GM18520 (cell line): ENCODE measurements around the gene BPIFB3.
"Not testable (repeated sequence)": the region's sequence is repeated elsewhere in the genome, so short reads cannot be mapped to it uniquely, and the experiment has no call there.

Experiments
- ATAC-seq: cut with Tn5 transposase; IDR thresholded peaks from one replicate; pipeline ENCODE4 v1.9.1; 2021; ENCODE audit not compliant: unreplicated experiment

BPIFB3 gene

DNA sequence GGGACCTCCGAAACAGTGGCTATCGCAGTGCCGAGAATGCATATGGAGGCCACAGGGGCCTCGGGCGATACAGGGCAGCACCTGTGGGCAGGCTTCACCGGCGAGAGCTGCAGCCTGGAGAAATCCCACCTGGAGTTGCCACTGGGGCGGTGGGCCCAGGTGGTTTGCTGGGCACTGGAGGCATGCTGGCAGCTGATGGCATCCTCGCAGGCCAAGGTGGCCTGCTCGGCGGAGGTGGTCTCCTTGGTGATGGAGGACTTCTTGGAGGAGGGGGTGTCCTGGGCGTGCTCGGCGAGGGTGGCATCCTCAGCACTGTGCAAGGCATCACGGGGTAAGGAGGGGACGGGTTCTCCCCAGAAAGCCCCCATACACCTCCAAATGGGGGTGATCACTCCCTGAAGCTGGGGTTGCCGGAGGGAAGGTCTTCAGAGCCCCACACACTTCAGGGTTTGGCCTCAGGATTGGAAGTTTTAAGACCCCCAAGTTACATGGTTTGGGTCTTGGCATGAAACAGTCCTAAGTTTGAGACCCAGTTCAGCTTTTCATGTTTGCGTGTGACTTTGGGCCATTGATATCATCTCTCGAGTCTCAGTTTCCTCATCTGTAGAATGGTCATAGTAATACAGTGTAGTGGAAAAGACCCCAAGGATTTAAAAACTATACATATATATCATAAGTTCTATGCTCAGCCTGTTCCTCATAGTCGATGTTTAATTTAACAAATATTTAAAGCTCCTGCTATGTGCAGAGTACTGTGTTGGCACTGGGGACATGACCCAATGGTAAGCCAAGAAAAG, 30.0 kb downstream of the BPIFB3 start:
- no peak for ATAC-seq

DNA sequence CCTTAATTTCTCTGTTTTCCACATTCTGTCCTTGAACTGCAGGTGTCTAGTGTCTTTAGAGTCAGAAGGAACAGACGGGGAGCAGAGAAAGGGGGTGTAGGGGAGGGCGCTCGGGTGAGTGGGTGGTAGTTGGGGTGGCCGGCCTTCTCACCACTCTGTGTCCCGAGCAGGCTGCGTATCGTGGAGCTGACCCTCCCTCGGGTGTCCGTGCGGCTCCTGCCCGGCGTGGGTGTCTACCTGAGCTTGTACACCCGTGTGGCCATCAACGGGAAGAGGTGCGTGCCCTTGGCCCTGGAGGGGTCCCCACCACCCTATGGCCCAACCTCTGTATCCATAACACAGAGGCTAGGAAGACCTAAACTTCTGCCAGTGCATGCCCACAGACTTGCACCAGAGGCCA, 31.0 kb downstream of the BPIFB3 start:
- ATAC-seq, result no peak

DNA sequence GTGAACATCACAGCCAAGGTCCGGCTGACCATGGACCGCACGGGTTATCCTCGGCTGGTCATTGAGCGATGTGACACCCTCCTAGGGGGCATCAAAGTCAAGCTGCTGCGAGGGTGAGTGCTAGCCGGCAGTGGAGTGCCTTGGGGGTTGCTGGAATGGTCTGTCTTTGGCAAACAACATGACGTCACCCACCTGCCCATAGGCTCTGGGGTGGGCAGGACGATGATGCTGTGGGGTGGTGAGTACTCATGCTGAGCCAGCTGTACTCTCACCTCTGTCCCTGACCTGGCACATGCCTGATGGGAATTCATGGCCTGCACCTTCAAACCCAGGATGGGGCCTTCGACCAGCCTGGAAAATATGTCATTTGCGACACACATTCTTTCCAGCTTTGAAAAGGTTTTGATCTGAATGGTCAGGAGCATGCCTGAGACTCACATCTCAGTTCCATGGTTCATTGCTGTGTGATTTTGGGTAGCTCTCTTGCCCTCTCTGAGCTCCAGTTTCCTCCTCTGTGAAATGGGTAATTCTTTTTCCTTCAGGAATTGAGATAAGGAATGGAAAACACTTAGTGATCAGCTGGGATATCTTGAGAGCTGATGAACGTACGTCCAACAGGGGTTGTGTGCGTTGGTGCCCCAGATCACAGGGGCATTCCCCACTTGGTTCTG, 32.5 kb downstream of the BPIFB3 start:
- no peak for ATAC-seq

DNA sequence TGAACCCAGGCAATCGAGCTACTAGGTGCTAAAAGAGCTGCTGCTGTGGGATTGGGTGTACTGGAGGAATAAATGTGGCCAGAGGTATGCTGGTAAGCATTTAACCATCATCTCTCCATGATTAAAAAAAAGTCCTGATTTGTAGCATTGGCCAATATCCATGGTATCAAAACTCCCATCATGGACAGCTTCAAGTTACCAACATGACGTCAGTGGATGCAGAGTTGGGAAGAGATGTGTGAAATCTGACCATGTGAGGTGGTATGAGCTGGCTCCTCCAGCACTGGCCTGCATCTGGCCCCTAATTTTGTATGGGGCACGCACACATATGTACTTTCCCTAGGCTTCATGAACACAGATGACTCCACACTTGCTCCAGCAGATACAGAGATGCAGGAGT, 37.4 kb downstream of the BPIFB3 start:
- ATAC-seq, result no peak

DNA sequence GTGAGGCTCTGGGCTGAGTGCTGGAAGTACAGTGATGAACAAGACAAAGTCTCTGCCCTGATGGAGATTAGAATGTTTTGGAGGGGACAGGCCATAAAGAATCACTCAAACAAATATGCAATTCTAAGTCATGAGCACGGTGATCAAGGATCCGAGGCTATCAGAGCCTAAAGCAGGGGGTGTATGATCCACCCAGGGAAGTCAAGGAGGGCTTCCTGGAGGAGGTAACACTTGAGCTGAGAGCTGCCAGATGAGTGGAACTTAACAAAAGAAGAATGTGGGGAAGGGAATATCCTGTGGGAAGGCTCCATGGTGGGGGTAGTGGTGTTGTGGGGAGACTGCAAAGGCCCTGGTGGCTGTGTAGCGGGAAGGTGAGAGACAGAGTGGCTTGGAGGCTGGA, 38.0 kb downstream of the BPIFB3 start:
- ATAC-seq, result no peak

DNA sequence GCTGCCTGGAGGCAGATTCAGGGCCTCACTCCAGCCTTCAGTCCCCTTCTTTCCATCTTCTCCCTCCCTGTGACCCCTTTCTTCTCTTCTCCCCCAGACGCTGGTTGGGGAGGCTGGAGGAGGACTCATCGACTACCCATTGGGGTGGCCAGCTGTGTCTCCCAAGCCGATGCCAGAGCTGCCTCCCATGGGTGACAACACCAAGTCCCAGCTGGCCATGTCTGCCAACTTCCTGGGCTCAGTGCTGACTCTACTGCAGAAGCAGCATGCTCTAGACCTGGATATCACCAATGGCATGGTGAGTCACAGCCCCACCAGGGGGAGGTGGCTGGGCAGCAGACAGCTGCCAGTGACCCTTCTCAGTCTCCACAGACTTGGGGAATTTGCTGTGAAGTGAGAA, 38.7 kb downstream of the BPIFB3 start:
- no peak for ATAC-seq

DNA sequence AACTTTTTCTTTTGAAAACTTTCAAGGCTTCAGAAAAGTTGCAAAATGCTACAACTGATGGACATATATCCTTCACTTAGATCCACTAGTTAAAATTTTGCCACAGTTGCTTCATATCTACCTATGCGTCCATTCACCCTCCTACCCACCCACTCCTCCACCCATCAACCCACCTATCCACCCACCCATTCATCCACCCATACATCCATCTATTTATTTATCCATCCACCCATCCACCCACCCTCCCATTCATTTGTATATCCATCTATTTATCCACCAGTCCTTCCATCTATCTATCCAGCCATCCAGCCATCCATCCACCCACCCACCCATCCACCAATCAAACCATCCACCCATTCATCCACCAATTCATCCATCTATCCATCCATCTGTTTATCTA, 39.4 kb downstream of the BPIFB3 start:
- no peak for ATAC-seq

DNA sequence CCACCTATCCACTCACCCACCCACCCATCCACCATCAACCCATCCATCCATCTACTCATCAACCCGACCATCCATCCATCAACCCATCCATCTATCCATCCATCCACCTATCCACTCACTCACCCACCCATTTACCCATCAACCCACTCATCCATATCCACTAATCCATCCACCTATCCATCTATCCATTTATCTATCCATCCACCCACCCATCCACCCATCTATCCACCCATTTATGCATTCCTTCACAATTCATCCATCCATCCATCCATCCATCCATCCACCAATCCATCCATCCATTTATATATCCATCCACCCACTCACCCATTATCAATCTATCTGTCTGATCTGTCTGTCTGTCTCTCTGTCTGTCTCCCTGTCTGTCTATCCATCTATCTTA, 39.9 kb downstream of the BPIFB3 start:
- no peak for ATAC-seq

DNA sequence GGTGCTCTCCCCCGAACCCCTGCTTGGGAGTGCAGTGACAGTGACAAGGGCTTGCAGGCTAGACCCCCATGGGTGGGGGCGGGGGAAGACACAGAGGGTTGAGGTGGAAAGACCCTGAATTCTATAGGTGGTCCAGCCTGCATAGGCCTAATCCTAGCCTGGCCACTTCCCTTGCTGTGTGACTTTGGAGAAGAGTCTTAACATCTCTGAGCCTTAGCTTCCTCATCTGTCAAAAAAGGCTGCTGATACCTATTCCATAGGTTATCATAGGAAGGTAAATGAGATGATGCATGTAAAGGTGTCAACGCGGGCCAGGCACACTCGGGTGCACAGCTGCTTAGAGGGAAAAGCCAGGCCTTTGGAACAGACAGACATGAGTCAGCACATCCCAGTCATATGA, 41.5 kb downstream of the BPIFB3 start:
- ATAC-seq, result no peak

DNA sequence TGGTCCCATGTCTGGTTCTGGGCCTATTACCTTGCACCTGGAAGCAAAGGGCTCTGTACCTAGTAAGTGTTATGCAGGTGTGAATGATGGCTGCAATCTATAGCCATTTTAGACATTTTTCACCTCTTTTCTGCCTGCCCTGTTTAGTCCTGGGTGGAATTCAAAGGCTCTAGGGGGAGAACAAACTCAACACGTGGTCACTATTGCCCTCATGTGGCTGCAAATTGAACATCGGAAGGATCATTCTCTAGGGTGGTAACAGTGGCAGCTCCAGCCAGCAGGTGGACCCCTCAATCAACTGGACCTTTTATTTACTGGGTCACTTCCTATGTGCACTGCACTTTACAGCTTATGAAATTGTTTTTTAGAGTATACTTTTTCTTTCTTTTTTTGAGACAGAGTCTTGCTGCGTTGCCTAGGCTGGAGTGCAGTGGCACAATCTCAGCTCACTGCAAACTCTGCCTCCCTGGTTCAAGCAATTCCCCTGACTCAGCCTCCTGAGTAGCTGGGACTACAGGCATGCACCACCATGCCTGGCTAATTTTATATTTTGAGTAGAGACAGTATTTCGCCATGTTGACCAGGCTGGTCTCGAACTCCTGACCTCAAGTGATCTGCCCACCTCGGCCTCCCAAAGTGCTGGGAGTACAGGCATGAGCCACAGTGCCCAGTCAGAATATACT, 42.3 kb downstream of the BPIFB3 start:
- not testable (repeated sequence) for ATAC-seq

DNA sequence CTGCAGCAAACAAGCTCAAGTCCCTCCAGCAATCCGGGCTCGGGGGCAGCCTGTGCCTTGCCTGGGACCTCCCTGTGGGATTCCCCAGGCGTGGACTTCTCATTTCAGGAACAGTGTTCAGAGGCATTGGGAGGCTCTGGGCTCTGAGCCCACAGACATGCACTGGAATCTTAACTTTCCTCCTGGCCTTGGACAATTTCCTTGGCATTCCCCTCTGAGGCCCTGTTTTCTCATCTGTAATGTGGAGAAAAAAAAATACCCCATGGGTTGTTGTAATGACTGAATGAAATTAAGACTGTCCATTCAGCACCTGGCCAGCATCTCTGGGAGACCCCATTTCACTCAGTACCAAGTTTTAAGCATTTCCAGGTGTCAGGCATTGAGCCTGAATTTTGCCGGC, 43.3 kb downstream of the BPIFB3 start:
- ATAC-seq, result no peak

DNA sequence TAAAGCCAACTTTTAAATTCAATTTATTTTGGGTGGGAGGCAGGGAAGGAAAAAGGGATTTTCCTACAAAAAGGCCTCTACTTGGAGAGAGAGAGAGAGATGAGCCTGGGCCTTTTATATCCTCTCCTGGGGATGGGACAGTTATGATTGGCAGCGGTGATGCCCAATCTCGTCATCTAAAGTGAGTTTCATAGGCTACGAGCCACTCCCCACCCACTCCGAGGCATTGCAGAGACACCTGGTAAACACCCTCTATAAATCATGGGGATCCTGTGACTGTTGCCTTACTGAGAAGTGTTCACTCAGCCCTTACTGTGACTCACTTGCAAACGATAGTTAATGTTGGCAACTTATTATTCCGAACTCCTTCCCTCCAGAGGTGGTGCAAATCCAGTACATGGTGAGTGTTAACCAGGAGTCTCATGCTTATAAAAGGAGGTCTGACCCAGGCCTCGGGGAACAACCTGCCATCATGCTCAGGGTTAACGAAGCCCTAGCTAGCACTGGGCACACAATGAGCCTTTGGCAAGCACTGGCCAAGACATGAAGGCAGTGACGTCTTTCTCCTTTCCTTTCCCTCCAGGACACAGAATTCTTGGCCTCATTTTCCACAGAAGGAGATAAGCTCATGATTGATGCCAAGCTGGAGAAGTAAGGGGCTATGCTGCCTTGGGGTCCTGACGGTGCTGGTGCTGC, 46.3 kb downstream of the BPIFB3 start:
- no peak for ATAC-seq

DNA sequence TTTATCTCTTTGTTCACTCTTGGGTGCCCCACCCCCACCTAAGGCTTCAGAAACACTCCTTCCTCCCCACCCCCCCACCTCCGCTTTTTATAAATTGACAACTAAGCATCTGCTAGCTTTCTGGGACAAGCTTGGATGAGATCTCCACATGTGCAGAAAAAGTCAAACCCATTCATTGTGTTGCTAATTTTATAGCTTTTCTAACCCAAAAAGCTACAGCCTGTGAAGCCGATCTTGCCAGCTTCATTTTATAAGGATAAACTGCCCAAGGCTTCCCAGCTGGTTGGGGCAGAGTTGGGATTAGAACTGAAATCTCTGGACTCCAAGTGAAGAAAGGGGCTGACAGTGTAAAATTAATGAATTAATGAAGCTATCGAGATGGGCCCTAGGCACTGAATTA, 49.9 kb downstream of the BPIFB3 start:
- no peak for ATAC-seq

DNA sequence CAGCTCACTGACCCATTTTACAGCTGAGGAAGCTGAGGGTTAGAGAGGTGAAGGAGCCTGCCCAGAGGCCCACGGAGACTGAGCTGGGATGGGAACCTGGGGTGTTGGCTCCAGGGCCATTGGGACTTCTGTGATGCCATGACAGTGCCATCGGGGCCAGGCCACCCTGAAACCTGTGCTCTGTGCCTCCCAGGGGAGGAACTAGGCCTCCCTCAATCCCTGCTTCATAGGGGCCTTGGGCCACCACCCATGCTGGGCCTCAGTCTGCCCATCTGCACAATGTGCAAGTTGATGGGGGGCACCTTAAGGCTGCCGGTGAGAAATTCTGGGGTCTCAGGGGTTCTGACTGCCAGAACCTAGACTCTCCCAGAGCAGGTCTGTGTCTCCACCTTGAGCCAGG, 50.6 kb downstream of the BPIFB3 start:
- no peak for ATAC-seq

DNA sequence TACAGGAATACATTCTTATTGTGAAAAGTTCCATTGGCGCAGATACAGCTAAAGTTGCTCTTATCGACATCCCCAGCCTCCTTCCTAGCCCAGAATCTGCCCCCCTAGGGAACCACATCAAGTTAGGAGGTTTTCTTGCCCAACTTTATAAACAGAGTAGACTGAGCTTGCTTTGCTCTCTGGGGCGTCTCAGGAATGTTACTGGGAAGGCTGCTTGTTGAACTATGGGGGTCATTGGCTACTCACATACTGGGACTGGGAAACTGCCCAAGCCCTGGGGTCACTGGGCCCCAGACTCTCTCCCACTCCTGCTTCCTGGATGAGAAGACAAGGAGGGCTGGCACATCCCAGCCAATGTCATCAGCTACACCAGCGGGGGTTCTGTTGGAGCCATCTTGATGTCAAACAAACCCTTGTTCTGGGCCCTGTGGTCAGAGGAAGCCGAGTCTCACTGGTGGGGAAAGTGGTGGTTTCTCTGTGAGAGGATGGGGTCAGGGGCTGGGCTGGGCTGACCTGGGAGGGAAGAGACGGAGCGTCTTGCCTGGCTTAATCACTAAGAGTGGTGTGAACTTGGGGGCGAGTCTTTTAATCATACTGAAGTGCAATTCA, 51.7 kb downstream of the BPIFB3 start:
- no peak for ATAC-seq

DNA sequence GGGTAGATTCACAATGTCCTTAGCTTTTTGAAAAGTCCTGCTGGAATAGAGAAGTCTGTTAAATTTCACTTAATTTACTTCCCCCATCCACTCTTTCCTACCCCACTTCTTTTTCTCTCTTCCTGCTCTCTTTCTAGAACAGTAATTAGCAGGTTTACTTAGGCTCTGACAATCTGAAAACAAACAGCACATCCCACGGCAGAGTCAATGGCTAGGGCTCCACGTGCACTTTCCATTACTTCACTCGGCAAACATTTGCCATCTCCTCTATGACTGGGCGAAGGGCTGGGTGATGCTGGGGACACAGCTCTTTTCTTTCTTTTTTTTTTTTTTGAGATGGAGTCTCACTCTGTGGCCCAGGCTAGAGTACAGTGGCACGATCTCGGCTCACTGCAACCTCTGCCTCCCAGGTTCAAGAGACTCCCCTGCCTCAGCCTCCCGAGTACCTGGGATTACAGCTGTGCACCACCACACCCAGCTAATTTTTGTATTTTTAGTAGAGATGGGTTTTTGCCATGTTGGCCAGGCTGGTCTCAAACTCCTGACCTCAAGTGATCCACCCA, 52.4 kb downstream of the BPIFB3 start:
- ATAC-seq, result not testable (repeated sequence)

DNA sequence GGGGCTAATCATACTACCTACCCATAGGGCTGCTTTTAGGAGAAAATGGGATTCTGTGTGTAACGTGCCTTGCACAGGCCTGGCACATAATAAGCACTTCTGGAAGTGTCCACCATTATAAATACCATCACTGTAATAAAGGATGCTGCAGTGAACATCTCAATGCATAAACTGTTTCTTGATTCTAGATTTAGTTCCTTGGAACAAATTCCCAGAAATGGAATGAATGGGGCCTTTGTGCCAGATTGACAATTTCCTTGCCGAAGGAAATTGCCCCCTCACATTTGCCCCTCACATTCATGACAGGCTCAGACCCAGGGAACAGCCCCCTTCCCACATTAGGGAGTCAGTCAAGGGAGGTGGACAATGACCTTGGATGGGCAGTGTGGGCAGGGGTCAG, 55.0 kb downstream of the BPIFB3 start:
- ATAC-seq, result no peak

DNA sequence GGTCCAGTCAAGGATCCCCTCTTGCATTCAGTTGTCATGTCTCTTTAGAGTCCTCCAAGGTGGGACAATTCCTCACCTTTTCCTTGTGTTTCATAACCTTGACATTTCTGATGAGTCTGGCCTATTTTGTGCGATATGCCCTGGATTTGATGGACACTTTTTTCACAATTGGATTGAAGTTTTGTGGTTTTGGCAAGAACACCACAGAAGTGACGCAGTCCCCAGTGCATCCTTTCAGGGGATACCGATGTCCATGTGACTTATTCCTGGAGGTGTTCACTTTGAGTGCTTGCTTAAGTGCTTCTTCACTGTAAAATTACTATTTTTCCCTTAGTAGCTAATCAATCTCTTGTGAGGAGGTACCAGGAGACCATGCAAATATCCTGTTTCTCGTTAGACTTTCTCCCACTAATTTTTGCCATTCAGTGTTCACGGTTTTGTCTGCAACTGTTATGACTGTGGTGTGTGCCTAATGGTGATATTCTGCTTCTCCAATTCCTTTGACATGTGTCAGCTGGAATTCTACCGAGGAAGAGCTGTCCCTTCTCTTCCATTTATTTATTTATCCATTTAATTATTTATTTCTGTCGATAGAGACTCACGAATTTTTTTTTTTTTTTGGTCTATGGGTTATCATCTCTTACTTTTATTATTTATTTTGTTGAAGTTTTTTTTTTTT, 56.6 kb downstream of the BPIFB3 start:
- no peak for ATAC-seq

DNA sequence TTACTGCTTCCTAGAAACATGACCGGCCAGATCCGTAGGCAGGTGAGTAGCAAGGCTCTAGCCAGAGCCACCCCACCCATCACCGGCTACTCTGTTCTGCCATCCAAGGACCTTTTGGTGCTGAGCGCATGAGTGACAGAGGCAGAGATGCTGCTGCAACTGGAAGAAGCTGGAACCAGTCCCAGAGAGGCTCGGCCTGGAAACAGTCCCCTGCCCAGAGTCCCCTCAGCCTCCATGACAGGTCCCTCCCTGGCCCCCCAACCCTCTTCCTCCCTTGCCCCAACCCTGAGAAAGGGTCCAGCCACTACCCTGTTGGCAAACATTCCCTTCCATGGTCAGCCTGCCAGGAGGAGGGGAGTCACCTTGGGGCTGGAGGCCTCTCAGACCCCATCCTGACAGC, 57.6 kb downstream of the BPIFB3 start:
- ATAC-seq, result no peak
